Raji (cell line): ENCODE results near the gene TGM2.

Source experiments
- POLR2A ChIP-seq: IDR thresholded peaks from 2 replicates; pipeline ENCODE4 v1.6.1; 2011; ENCODE audit warnings: low read depth, low read length, control low read depth; ENCODE audit not compliant: insufficient read depth

Gene TGM2

DNA sequence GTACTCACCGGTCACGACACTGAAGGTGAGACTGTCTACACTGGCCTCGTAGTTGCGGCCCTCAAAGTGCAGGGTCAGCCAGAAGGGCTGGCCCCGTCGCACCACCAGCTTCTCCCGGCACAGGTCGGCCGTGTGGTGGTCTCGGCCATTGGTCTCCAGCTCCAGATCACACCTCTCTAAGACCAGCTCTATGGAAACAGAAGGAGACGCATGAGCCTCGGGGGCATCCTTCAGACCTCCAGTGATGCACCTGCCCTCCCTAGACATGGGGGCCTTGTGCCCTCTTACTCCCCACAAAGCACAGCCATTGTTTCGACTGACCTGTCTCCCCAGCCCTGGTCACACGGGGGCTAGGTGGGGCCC, 3.7 kb downstream of the TGM2 start:
- no peak for TF ChIP-seq POLR2A

GRCh38 chr20:38159957-38160756, 4.9 kb downstream of the TGM2 start:
- TF ChIP-seq POLR2A = no peak

- no peak for TF ChIP-seq POLR2A
Measured at GRCh38 chr20:38159566-38159956, 5.5 kb downstream of the TGM2 start.

DNA sequence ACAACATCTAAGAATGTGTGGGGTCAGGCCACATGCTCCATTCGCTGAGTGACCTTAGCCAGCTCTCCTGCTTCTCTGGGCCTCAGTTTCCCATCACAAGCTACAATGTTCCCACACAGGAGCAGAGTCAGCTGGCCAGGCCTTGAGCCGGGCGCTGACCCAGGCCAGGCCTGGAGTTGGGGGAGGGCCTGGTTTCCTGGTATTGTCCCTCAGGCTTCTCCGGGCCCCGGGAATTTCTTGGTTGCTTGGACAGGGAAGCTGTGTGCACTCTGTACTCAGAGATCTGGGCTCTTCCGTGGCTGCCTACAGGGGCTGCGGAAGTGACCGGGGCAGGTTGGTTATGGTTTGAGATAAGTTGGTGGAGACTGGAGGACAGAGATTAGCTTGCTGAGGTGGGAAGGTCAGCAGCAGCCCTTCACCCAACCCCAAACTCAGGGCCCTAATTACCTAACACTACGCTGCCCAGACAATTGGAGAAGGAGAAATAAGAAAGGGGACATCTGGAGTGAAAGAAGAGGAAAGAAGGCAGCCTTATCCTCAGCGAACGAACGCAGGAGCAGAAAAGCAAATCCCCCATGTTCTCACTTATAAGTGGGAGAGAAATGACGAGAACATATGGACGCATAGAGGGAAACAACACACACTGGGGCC, 6.2 kb downstream of the TGM2 start:
- no peak for TF ChIP-seq POLR2A

- TF ChIP-seq POLR2A = no peak
Measured at GRCh38 chr20:38157635-38158495, 7.2 kb downstream of the TGM2 start.

DNA sequence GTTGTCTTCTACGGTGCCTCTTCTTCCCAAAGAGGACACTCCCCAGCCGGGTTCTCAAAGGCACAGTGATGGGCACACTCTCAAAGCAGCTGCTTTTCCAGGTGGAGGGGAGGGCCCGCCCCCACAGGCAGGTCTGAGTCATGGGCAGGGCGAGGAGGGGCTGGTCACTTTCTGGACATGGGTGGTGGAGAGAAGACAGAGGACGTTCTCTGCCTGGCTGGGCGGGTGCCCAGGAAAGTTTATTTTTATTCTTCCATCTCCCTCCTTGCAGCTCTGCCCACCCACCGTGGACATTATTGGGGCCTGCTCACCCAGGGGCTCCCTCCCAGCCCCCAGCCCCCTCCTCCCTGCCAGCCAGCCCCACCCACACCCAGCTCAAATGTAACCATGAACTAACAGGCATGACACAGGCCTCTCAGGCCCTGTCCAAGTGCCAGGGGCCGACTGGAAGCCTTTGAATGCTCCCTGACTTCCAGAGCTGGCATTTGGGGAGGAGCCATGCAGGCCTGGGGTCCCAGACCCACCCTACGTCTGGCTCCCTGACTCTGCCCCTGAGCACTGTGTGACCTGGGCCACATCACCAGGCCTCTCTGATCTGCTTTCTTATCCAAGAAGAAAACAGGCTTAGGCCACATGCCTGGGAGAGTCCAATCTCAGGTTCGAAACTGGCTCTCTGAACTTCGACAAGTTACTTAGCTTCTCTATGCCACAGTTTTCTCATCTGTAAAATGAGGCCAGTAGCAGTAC, 8.0 kb downstream of the TGM2 start:
- no peak for TF ChIP-seq POLR2A

DNA sequence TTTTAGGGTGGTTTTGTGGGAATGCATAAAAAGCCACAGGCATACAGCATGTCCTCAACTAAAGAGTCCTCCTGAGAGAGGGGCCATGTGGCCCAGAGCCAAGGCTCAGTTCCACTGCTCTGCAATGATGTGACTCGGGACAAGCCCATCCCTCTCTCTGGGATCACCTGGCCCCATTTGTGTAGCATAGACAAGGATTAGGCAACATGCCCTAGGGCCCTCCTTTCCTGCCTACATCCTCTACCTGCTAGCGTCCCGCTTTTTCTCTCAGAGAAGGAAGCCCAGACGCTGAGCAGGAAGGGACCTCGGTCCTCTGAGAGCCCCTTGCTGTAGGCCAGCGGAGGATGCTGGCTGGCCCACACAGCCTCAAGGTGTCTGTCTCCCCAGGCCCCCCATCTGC, 8.8 kb downstream of the TGM2 start:
- TF ChIP-seq POLR2A = no peak

GRCh38 chr20:38155811-38156210, 9.3 kb downstream of the TGM2 start:
- TF ChIP-seq POLR2A = no peak

DNA sequence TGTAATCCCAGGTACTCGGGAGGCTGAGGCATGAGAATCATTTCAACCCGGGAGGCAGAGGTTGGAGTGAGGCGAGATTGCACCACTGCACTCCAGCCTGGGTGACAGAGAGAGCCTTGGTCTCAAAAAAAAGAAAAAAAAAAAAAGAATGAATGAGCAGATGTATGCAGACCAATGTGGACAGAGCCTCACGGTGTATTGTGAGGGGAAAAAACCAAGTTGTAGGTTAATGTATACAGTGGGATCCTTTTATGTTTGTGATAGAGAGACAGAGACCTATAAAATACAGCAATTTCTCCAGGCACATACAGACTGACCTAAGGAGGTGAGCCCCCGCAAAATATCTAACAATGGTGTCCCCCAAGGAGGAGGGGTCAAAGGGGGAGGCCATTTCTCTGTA, 11.7 kb downstream of the TGM2 start:
- TF ChIP-seq POLR2A = no peak

DNA sequence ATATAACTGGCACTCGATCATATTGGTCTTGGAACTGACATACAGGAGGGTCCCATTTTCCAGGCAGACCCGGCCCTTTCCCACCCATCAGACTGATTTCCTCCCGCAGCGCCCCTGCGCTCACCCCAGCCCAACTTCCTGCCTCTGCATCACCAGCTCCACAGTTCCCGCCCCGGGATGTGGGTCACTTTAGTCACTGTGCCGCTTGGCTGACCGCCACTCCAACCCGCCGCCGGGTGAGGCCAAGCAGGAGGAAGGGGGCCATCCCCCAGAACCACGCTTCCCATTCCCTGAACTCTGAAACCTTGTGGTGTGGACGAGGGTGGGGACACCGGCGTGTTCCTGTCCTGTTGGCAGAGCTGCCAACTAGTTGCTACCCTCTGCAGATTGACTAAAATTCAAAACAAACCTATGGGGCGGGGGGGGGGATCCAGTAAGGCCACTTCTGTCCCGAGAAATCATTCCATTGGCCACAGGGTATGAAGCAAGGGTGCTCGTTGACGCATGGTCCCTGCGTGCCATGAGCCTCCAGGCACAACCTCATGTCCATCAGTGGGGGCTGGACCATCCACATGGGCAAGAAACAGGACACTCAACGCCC, 12.3 kb downstream of the TGM2 start:
- TF ChIP-seq POLR2A = no peak

DNA sequence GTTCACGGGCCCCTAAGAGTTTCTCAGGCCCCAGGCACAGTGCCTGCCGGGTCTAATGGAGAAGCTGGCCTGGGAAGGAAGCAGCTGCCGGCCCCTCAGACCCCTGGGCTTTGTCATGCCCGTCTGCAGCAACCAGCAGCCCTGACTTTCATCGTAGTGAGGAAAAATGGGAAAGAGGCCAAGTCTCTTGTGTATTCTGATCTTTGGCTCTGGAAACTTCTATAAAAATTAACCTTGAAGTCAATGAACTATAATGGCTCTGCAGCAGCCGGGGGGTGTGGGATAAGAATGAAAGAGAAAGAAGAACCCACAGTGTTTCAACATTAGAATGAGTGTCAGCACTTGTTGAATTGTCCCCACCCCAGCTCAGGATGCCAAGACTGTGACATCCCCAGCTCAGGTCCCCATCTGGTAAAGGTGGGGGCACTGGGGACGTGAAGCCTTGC, 12.9 kb downstream of the TGM2 start:
- no peak for TF ChIP-seq POLR2A

DNA sequence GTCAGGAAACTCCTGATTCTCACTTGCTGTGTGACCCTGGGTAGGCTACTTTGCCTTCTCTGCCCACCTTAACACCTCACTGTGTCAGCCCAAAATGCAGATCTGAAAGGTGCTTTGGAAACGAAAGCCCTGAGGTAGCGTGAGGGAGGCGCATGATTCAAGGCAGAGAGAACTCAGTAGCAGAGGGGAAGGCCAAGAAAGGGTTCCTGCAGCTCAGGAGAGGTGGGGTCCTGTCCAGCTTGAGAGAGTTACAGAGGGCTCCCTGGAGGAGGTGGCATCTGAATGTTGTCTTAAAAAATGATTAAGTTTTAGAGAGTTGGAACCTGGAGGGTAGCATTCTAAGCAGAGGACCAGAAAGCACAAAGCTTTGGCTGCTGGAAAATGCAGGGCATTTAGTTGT, 13.6 kb downstream of the TGM2 start:
- TF ChIP-seq POLR2A = no peak

- TF ChIP-seq POLR2A = no peak
Measured at GRCh38 chr20:38150335-38151170, 14.5 kb downstream of the TGM2 start.
